ENCODE data around the gene CCDC24.

CCDC24 gene

DNA sequence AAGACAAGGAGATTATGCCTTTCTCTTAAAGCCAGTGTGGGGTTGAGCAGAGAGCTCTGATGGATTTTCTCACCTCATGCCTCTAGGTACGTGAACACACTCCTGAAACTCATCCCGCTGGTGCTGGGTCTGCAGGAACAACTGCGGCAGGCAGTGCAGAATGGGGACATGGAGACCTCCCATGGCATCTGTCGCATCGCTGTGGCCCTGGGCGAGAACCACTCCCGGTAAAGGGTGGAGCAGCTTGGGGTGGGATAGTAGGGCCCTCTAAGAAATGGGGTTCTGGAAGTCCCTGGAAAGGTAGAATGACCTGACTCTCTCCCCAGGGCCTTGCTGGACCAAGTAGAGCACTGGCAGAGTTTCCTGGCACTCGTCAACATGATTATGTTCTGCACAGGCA is 35.2 kb upstream of the CCDC24 start:
- peaks cover 8% of the 10 kb centered on the region; the same call in 1 of the 2 replicates for H3K4me1 ChIP-seq (ENCODE audit: insufficient read depth, low read length)
- peaks cover 6% of the 10 kb centered on the region; the same call in 1 of the 2 replicates for H3K36me3 ChIP-seq (ENCODE audit: insufficient read depth, low read length)
- H3K9me3 ChIP-seq (ENCODE audit: control insufficient read depth, insufficient read depth, low read length), result no peaks in the 10 kb centered on the region
- no peak overlapping the region for H3K9ac ChIP-seq (ENCODE audit: low read depth, low read length)

- Histone ChIP-seq H3K4me1 (ENCODE audit: insufficient read depth, low read length) (peaks cover 8% of the 10 kb centered on the region; the same call in 1 of the 2 replicates), H3K36me3 (ENCODE audit: insufficient read depth, low read length) (peaks cover 6% of the 10 kb centered on the region; the same call in 1 of the 2 replicates), H3K9me3 (ENCODE audit: control insufficient read depth, insufficient read depth, low read length) (no peaks in the 10 kb centered on the region), H3K9ac (ENCODE audit: low read depth, low read length) (no peak overlapping the region)
These were observed 33.9 kb upstream of the CCDC24 start for GRCh38 chr1:43957407-43958040.

DNA sequence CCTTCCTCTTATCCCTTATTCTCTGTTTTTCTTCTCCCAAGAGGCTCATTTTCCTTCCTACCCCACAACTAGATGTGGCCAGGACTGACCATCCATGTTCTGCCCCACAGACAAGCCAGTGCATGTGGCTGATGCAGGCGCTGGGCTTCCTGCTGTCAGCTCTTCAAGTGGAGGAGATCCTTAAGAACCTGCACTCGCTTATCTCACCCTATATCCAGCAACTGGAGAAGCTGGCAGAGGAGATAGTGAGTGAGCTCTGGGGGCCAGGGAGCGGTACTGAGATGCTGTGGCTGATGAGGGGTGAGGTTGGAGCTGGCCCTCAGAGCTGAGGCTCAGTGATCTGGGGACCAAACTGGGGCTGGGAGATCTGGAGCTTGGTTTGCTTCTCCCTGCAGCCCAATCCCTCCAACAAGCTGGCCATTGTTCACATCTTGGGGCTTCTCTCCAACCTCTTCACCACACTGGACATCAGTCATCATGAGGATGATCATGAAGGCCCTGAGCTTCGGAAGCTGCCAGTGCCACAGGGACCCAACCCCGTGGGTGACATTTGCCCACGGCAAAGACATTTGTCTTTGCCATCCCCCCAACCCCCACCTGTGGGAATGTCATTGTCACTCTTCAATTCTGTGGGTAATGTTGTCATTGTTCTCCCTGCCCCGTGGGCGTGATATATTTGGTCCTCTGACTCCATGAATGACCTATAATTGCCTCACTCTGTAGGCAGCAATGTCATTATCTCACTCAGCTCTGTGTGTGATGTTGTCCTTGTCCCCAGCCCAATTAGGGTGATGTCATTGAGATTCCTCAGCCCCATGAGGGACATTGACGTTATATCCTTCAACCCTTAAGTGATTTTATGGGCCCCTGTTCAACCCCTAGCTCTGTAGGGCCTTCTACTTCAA is 32.8 kb upstream of the CCDC24 start:
- H3K9ac ChIP-seq (ENCODE audit: low read depth, low read length), result no peak overlapping the region
- H3K9me3 ChIP-seq (ENCODE audit: control insufficient read depth, insufficient read depth, low read length), result no peaks in the 10 kb centered on the region
- H3K36me3 ChIP-seq (ENCODE audit: insufficient read depth, low read length), result peaks cover 6% of the 10 kb centered on the region; the same call in 1 of the 2 replicates
- no peaks in the 10 kb centered on the region for H3K4me1 ChIP-seq (ENCODE audit: insufficient read depth, low read length)

DNA sequence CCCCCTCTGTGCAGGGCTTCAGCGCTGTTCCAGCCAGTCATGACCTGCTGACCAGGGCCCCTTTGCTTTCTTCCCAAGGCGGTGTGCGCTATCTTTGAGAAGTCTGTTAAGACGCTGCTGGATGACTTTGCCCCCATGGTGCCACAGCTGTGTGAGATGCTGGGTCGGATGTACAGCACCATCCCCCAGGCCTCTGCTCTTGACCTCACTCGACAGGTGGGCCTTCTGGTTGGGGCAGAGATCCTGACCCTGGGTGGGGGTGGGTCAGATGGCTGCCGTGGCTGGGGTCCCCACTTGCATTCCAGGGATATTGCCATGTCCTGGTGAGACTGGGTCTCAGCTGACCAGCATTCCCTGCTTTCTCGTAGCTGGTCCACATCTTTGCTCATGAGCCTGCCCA is 30.6 kb upstream of the CCDC24 start:
- Histone ChIP-seq H3K9ac (ENCODE audit: low read depth, low read length) (no peak overlapping the region), H3K36me3 (ENCODE audit: insufficient read depth, low read length) (peaks cover 6% of the 10 kb centered on the region; the same call in 1 of the 2 replicates), H3K9me3 (ENCODE audit: control insufficient read depth, insufficient read depth, low read length) (no peaks in the 10 kb centered on the region)

DNA sequence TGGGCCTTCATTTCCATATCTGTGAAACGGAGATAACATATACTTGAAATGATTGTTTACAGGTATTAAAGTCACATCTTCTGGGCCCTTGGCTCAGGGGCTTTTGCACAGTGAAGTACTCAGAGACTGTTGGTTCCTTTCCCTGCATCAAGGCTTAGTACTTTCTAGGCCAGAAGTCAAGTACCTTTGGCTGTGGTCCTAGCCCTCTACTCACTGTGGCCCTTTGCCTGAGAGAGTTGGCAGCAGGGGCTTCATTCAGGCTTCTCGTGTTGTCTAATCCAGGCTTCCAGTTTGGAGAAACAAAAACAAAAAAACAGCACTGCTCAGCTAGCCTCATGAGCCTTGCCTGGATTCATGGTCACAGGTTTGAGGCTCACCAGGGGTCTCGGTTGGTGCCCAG is 29.7 kb upstream of the CCDC24 start:
- H3K36me3 ChIP-seq (ENCODE audit: insufficient read depth, low read length), result peaks cover 6% of the 10 kb centered on the region; the same call in 1 of the 2 replicates
- no peaks in the 10 kb centered on the region for H3K9me3 ChIP-seq (ENCODE audit: control insufficient read depth, insufficient read depth, low read length)
- no peaks in the 10 kb centered on the region for H3K4me1 ChIP-seq (ENCODE audit: insufficient read depth, low read length)
- H3K9ac ChIP-seq (ENCODE audit: low read depth, low read length), result no peak overlapping the region

More for the DNA sequence above, 30.6 kb upstream of the CCDC24 start:
- H3K4me1 ChIP-seq (ENCODE audit: insufficient read depth, low read length), result no peaks in the 10 kb centered on the region

DNA sequence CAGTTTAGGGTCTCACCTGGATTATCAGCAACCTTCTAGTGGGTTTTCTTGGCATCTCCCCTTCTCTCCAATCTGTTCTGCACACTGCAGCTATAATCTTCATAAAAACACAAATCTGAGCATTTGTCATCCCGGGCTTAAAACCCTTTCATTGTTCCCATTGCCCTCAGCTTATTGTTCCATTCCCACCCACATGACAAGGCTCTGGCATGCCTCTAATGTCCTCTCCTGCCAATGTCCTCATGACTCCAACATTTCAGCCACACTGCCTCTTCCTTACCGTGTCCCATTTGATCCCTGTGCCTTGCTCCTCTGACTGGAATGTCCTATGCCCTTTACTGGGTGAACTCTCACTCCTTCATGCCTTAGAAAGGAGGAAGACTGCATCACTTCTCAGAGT is 29.1 kb upstream of the CCDC24 start:
- no peaks in the 10 kb centered on the region for H3K4me1 ChIP-seq (ENCODE audit: insufficient read depth, low read length)
- H3K36me3 ChIP-seq (ENCODE audit: insufficient read depth, low read length), result peaks cover 6% of the 10 kb centered on the region; the same call in 1 of the 2 replicates
- H3K9me3 ChIP-seq (ENCODE audit: control insufficient read depth, insufficient read depth, low read length), result no peaks in the 10 kb centered on the region
- no peak overlapping the region for H3K9ac ChIP-seq (ENCODE audit: low read depth, low read length)

DNA sequence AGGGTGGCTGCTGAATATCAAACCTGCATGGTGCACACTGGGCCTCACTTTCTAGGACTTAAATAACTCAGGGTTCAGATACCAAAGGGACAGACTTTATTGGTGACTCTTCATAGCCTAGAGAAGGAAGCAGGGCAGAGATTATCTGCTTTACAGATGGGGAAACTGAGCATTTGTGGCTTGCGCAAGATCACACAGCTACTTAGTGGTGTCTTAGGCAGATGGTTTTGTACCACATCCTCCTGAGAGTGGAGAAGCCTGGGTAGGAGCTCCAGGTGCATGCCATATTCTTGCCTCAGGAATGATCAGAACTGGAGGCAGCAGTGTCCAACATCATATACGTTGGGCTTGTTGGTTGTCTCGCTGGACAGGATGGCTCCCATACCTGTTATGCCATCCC is 28.4 kb upstream of the CCDC24 start:
- Histone ChIP-seq H3K9ac (ENCODE audit: low read depth, low read length) (no peak overlapping the region), H3K4me1 (ENCODE audit: insufficient read depth, low read length) (no peaks in the 10 kb centered on the region), H3K9me3 (ENCODE audit: control insufficient read depth, insufficient read depth, low read length) (no peaks in the 10 kb centered on the region), H3K36me3 (ENCODE audit: insufficient read depth, low read length) (0 out of 2 replicates have a peak, but pooled peaks cover under 1% of the 10 kb centered on the region)

DNA sequence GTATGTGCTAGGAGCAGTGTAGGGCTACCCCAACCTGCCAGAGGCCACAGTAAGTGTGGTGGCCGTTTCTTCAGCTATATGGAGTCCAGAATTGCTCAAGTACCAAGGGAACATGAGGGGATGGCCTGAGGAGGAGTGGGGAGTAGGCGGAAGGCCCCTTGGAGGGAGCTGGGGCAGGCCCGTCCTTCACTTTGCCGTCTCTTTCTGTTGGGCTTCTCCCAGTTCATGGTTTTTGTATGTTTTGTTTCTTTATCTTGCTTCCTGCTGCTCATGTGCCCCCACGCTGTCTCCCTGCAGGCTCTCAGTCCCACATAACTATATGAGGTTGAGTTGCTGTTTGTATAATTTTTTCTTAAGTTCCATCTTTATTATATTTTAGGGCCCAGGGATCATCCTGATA is 27.5 kb upstream of the CCDC24 start:
- H3K9me3 ChIP-seq (ENCODE audit: control insufficient read depth, insufficient read depth, low read length), result no peaks in the 10 kb centered on the region
- no peaks in the 10 kb centered on the region for H3K4me1 ChIP-seq (ENCODE audit: insufficient read depth, low read length)
- H3K36me3 ChIP-seq (ENCODE audit: insufficient read depth, low read length), result no peaks in the 10 kb centered on the region
- H3K9ac ChIP-seq (ENCODE audit: low read depth, low read length), result no peak overlapping the region

- H3K9ac ChIP-seq (ENCODE audit: low read depth, low read length), result no peak overlapping the region
- H3K4me1 ChIP-seq (ENCODE audit: insufficient read depth, low read length), result no peaks in the 10 kb centered on the region
- no peaks in the 10 kb centered on the region for H3K9me3 ChIP-seq (ENCODE audit: control insufficient read depth, insufficient read depth, low read length)
- no peaks in the 10 kb centered on the region for H3K36me3 ChIP-seq (ENCODE audit: insufficient read depth, low read length)
These were observed 26.1 kb upstream of the CCDC24 start for GRCh38 chr1:43965316-43965715.

- Histone ChIP-seq H3K36me3 (ENCODE audit: insufficient read depth, low read length) (no peaks in the 10 kb centered on the region), H3K9ac (ENCODE audit: low read depth, low read length) (no peak overlapping the region), H3K4me1 (ENCODE audit: insufficient read depth, low read length) (no peaks in the 10 kb centered on the region), H3K9me3 (ENCODE audit: control insufficient read depth, insufficient read depth, low read length) (no peaks in the 10 kb centered on the region)
These were observed 23.0 kb upstream of the CCDC24 start for GRCh38 chr1:43968348-43968948.

GRCh38 chr1:43969416-43969745 is 22.0 kb upstream of the CCDC24 start:
- Histone ChIP-seq H3K36me3 (ENCODE audit: insufficient read depth, low read length) (no peaks in the 10 kb centered on the region), H3K4me1 (ENCODE audit: insufficient read depth, low read length) (no peaks in the 10 kb centered on the region), H3K9ac (ENCODE audit: low read depth, low read length) (peak overlapping the region; percentile 34; the same call in 1 of the 2 replicates), H3K9me3 (ENCODE audit: control insufficient read depth, insufficient read depth, low read length) (no peaks in the 10 kb centered on the region)

DNA sequence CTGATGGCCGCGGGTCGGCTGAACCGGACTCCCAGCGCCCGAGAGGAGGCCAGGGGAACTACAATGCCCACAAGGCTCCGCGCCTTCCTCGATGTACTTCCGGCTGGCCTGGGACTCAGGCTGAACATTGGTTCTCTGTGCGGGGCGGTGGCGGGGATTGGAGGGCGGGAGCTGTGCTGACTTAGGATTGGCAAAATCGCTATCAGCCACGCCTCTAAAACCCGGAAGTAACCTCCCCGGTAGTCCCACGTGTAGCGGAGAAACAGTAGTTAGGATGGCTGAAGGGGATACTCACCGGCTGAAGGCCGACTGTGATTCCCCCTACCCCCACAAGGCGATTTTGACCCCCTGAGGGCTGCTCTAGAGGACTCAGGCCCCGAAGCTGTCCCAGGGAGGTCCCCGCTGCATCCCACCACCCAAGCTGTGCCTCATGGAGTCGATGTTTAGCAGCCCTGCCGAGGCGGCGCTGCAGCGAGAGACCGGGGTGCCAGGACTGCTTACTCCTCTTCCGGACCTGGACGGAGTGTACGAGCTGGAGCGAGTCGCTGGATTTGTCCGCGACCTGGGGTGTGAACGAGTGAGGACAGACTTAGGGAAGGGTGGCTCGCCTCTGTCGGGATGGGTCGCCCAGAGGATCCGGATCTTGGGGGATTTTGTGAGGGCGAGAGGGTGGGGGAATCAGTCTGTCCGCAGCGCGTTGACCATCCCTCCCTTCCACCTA is 21.5 kb upstream of the CCDC24 start, which contains the start of gene DPH2:
Gene DPH2, plus strand, starts transcription at position 265 of the 721 bp plus-strand sequence. Its CDS starts 166 bp downstream, at position 431.
- Histone ChIP-seq H3K36me3 (ENCODE audit: insufficient read depth, low read length) (no peaks in the 10 kb centered on the region), H3K4me1 (ENCODE audit: insufficient read depth, low read length) (no peaks in the 10 kb centered on the region), H3K9ac (ENCODE audit: low read depth, low read length) (peak within 1 kb of the TSS; percentile 85), H3K9me3 (ENCODE audit: control insufficient read depth, insufficient read depth, low read length) (no peaks in the 10 kb centered on the region)

GRCh38 chr1:43970502-43970901 is 20.9 kb upstream of the CCDC24 start:
- Histone ChIP-seq H3K36me3 (ENCODE audit: insufficient read depth, low read length) (no peaks in the 10 kb centered on the region), H3K9ac (ENCODE audit: low read depth, low read length) (peak overlapping the region; percentile 85), H3K4me1 (ENCODE audit: insufficient read depth, low read length) (no peaks in the 10 kb centered on the region), H3K9me3 (ENCODE audit: control insufficient read depth, insufficient read depth, low read length) (no peaks in the 10 kb centered on the region)

GRCh38 chr1:43970911-43971310 is 20.5 kb upstream of the CCDC24 start:
- Histone ChIP-seq H3K4me1 (ENCODE audit: insufficient read depth, low read length) (peaks cover 2% of the 10 kb centered on the region; the same call in 1 of the 2 replicates), H3K36me3 (ENCODE audit: insufficient read depth, low read length) (no peaks in the 10 kb centered on the region), H3K9ac (ENCODE audit: low read depth, low read length) (no peak overlapping the region), H3K9me3 (ENCODE audit: control insufficient read depth, insufficient read depth, low read length) (no peaks in the 10 kb centered on the region)
